Activated T-cell treated with anti-CD3 and anti-CD28 coated beads, Interleukin-2, amount 50 U/mL, for 24 hours (primary cell): Measurements from ENCODE around the gene DUOXA2.
A peak's percentile ranks its signal among the peaks of the same experiment; 100 is the strongest.
"Not testable (repeated sequence)": the region's sequence is repeated elsewhere in the genome, so short reads cannot be mapped to it uniquely, and the experiment has no call there.

Experiments
- DNase-seq: peaks from one replicate; pipeline ENCODE4 v3.0.0-alpha.2; 2020
- H3K27ac Mint-ChIP-seq: 2 replicates; pipeline ENCODE4 v1.8.0; 2020; ENCODE audit warnings: mild to moderate bottlenecking, mixed read lengths
- H3K27me3 Mint-ChIP-seq: 2 replicates; pipeline ENCODE4 v1.8.0; 2020; ENCODE audit warnings: mixed read lengths
- H3K36me3 Mint-ChIP-seq: 2 replicates; pipeline ENCODE4 v1.8.0; 2020; ENCODE audit warnings: low read depth, mixed read lengths
- H3K4me1 Mint-ChIP-seq: 2 replicates; pipeline ENCODE4 v1.8.0; 2020; ENCODE audit warnings: low read depth, mixed read lengths
- H3K4me3 Mint-ChIP-seq: 2 replicates; pipeline ENCODE4 v1.8.0; 2020; ENCODE audit warnings: mild to moderate bottlenecking, moderate library complexity, mixed read lengths
- H3K9me3 Mint-ChIP-seq: 2 replicates; pipeline ENCODE4 v1.8.0; 2020; ENCODE audit warnings: mixed read lengths

DUOXA2 gene

GRCh38 chr15:45089712-45090373 is 24.3 kb upstream of the DUOXA2 start:
- peaks cover 26% of the 10 kb centered on the region for H3K27me3 Mint-ChIP-seq
- no peak for DNase-seq
- no peaks in the 10 kb centered on the region for H3K4me1 Mint-ChIP-seq
- H3K9me3 Mint-ChIP-seq: no peaks in the 10 kb centered on the region
- H3K4me3 Mint-ChIP-seq: no peak overlapping the region
- H3K27ac Mint-ChIP-seq: no peak overlapping the region
- H3K36me3 Mint-ChIP-seq: no peaks in the 10 kb centered on the region

- H3K27me3 Mint-ChIP-seq: peaks cover 26% of the 10 kb centered on the region
- DNase-seq: no peak
- no peak overlapping the region for H3K4me3 Mint-ChIP-seq
- no peaks in the 10 kb centered on the region for H3K36me3 Mint-ChIP-seq
- H3K9me3 Mint-ChIP-seq: no peaks in the 10 kb centered on the region
- no peak overlapping the region for H3K27ac Mint-ChIP-seq
- H3K4me1 Mint-ChIP-seq: no peaks in the 10 kb centered on the region
Observed at GRCh38 chr15:45091161-45091560, 23.0 kb upstream of the DUOXA2 start.

- Mint-ChIP-seq H3K36me3 (no peaks in the 10 kb centered on the region), H3K27ac (no peak overlapping the region), H3K27me3 (peaks cover 26% of the 10 kb centered on the region), H3K9me3 (no peaks in the 10 kb centered on the region), H3K4me1 (no peaks in the 10 kb centered on the region), H3K4me3 (no peak overlapping the region)
- DNase-seq: no peak
Observed at GRCh38 chr15:45091576-45091975, 22.6 kb upstream of the DUOXA2 start.

- no peaks in the 10 kb centered on the region for H3K4me1 Mint-ChIP-seq
- DNase-seq: no peak
- no peaks in the 10 kb centered on the region for H3K36me3 Mint-ChIP-seq
- no peaks in the 10 kb centered on the region for H3K9me3 Mint-ChIP-seq
- no peak overlapping the region for H3K4me3 Mint-ChIP-seq
- no peak overlapping the region for H3K27ac Mint-ChIP-seq
- H3K27me3 Mint-ChIP-seq: peaks cover 16% of the 10 kb centered on the region
Observed at GRCh38 chr15:45093013-45093412, 21.1 kb upstream of the DUOXA2 start.

- Mint-ChIP-seq H3K9me3 (no peaks in the 10 kb centered on the region), H3K4me1 (no peaks in the 10 kb centered on the region), H3K27ac (no peak overlapping the region), H3K4me3 (no peak overlapping the region), H3K27me3 (peaks cover 14% of the 10 kb centered on the region), H3K36me3 (no peaks in the 10 kb centered on the region)
- peak; percentile 13 for DNase-seq
Observed at GRCh38 chr15:45093622-45094357, 20.3 kb upstream of the DUOXA2 start.

- no peaks in the 10 kb centered on the region for H3K4me1 Mint-ChIP-seq
- no peak overlapping the region for H3K27ac Mint-ChIP-seq
- H3K4me3 Mint-ChIP-seq: no peak overlapping the region
- no peaks in the 10 kb centered on the region for H3K36me3 Mint-ChIP-seq
- no peaks in the 10 kb centered on the region for H3K9me3 Mint-ChIP-seq
- peaks cover 11% of the 10 kb centered on the region for H3K27me3 Mint-ChIP-seq
- peak; percentile 17 for DNase-seq
Observed at GRCh38 chr15:45094358-45094730, 19.8 kb upstream of the DUOXA2 start.

GRCh38 chr15:45095661-45096060 is 18.5 kb upstream of the DUOXA2 start:
- H3K9me3 Mint-ChIP-seq: no peaks in the 10 kb centered on the region
- H3K36me3 Mint-ChIP-seq: no peaks in the 10 kb centered on the region
- no peak overlapping the region for H3K4me3 Mint-ChIP-seq
- H3K4me1 Mint-ChIP-seq: no peaks in the 10 kb centered on the region
- H3K27me3 Mint-ChIP-seq: peaks cover 11% of the 10 kb centered on the region
- DNase-seq: peak; percentile 15
- no peak overlapping the region for H3K27ac Mint-ChIP-seq

GRCh38 chr15:45097466-45097865 is 16.7 kb upstream of the DUOXA2 start:
- Mint-ChIP-seq H3K27ac (no peak overlapping the region), H3K4me3 (no peak overlapping the region), H3K4me1 (no peaks in the 10 kb centered on the region), H3K36me3 (no peaks in the 10 kb centered on the region), H3K9me3 (no peaks in the 10 kb centered on the region), H3K27me3 (no peaks in the 10 kb centered on the region)
- DNase-seq: peak; percentile 13

GRCh38 chr15:45099549-45100165 is 14.5 kb upstream of the DUOXA2 start:
- Mint-ChIP-seq H3K4me3 (no peak overlapping the region), H3K9me3 (no peaks in the 10 kb centered on the region)

GRCh38 chr15:45100884-45101625 is 13.1 kb upstream of the DUOXA2 start:
- Mint-ChIP-seq H3K4me1 (no peaks in the 10 kb centered on the region), H3K36me3 (no peaks in the 10 kb centered on the region), H3K9me3 (no peaks in the 10 kb centered on the region), H3K27ac (no peak overlapping the region), H3K4me3 (no peak overlapping the region), H3K27me3 (peaks cover 12% of the 10 kb centered on the region)
- DNase-seq: no peak

More at GRCh38 chr15:45099549-45100165, 14.5 kb upstream of the DUOXA2 start:
- H3K36me3 Mint-ChIP-seq: no peaks in the 10 kb centered on the region
- no peak for DNase-seq
- no peaks in the 10 kb centered on the region for H3K4me1 Mint-ChIP-seq
- no peak overlapping the region for H3K27ac Mint-ChIP-seq
- H3K27me3 Mint-ChIP-seq: peaks cover 6% of the 10 kb centered on the region

- Mint-ChIP-seq H3K9me3 (no peaks in the 10 kb centered on the region), H3K27ac (no peak overlapping the region), H3K36me3 (no peaks in the 10 kb centered on the region), H3K27me3 (peaks cover 12% of the 10 kb centered on the region), H3K4me3 (no peak overlapping the region), H3K4me1 (no peaks in the 10 kb centered on the region)
- DNase-seq: no peak
Observed at GRCh38 chr15:45101749-45102148, 12.4 kb upstream of the DUOXA2 start.

- Mint-ChIP-seq H3K4me3 (no peak overlapping the region), H3K4me1 (no peaks in the 10 kb centered on the region), H3K9me3 (no peaks in the 10 kb centered on the region), H3K36me3 (no peaks in the 10 kb centered on the region), H3K27ac (no peak overlapping the region), H3K27me3 (peaks cover 14% of the 10 kb centered on the region)
- no peak for DNase-seq
Observed at GRCh38 chr15:45102226-45102625, 11.9 kb upstream of the DUOXA2 start.

- not testable (repeated sequence) for H3K36me3 Mint-ChIP-seq, H3K9me3 Mint-ChIP-seq, H3K4me3 Mint-ChIP-seq, H3K27ac Mint-ChIP-seq, H3K4me1 Mint-ChIP-seq, DNase-seq
- H3K27me3 Mint-ChIP-seq: peaks cover 25% of the 10 kb centered on the region
Observed at GRCh38 chr15:45104170-45104569, 10.0 kb upstream of the DUOXA2 start.

- Mint-ChIP-seq H3K4me1 (no peaks in the 10 kb centered on the region), H3K4me3 (no peak overlapping the region), H3K36me3 (no peaks in the 10 kb centered on the region), H3K27me3 (peaks cover 39% of the 10 kb centered on the region), H3K27ac (no peak overlapping the region), H3K9me3 (no peaks in the 10 kb centered on the region)
- no peak for DNase-seq
Observed at GRCh38 chr15:45105586-45105985, 8.5 kb upstream of the DUOXA2 start.
